GM21447 (cell line): Measurements from ENCODE around the gene CRYBB1.
"Not testable (repeated sequence)": the region's sequence is repeated elsewhere in the genome, so short reads cannot be mapped to it uniquely, and the experiment has no call there.

Experiments
- ATAC-seq: cut with Tn5 transposase; IDR thresholded peaks from one replicate; pipeline ENCODE4 v1.9.1; 2021; ENCODE audit not compliant: unreplicated experiment

CRYBB1 gene

GRCh38 chr22:26642465-26643417, 24.9 kb upstream of the CRYBB1 start:
- no peak for ATAC-seq

- no peak for ATAC-seq
Measured at GRCh38 chr22:26636296-26636695, 18.5 kb upstream of the CRYBB1 start.

GRCh38 chr22:26635117-26635516, 17.3 kb upstream of the CRYBB1 start:
- no peak for ATAC-seq

- ATAC-seq, result no peak
Measured at GRCh38 chr22:26634189-26634588, 16.4 kb upstream of the CRYBB1 start.

GRCh38 chr22:26632422-26633155, 14.8 kb upstream of the CRYBB1 start:
- no peak for ATAC-seq

GRCh38 chr22:26631282-26631681, 13.5 kb upstream of the CRYBB1 start:
- ATAC-seq, result no peak

GRCh38 chr22:26629988-26630761, 12.3 kb upstream of the CRYBB1 start:
- ATAC-seq, result no peak

- ATAC-seq, result no peak
Measured at GRCh38 chr22:26624803-26625202, 7.0 kb upstream of the CRYBB1 start.

- no peak for ATAC-seq
Measured at GRCh38 chr22:26623984-26624383, 6.2 kb upstream of the CRYBB1 start.

GRCh38 chr22:26621663-26622062, 3.8 kb upstream of the CRYBB1 start, which contains the start of gene CRYBA4:
Gene CRYBA4 (plus strand): TSS chr22:26621963. CDS start chr22:26622597, 634 bp downstream.
- no peak for ATAC-seq

- ATAC-seq, result no peak
Measured at GRCh38 chr22:26620197-26620596, 2.4 kb upstream of the CRYBB1 start.

- no peak for ATAC-seq
Measured at GRCh38 chr22:26619510-26619909, 1.7 kb upstream of the CRYBB1 start.

GRCh38 chr22:26618455-26618854, 628 bp upstream of the CRYBB1 start:
- ATAC-seq, result no peak

GRCh38 chr22:26616650-26617049, 1.2 kb downstream of the CRYBB1 start:
- ATAC-seq, result no peak

GRCh38 chr22:26615830-26616435, 1.9 kb downstream of the CRYBB1 start:
- ATAC-seq, result no peak

GRCh38 chr22:26615149-26615548, 2.7 kb downstream of the CRYBB1 start:
- ATAC-seq, result no peak

- ATAC-seq, result no peak
Measured at GRCh38 chr22:26614322-26614721, 3.5 kb downstream of the CRYBB1 start.

- ATAC-seq, result not testable (repeated sequence)
Measured at GRCh38 chr22:26613753-26614152, 4.1 kb downstream of the CRYBB1 start.

- no peak for ATAC-seq
Measured at GRCh38 chr22:26612652-26613051, 5.2 kb downstream of the CRYBB1 start.

- no peak for ATAC-seq
Measured at GRCh38 chr22:26610996-26611395, 6.8 kb downstream of the CRYBB1 start.
